IPS-NIHi7 (cell line): ENCODE data around the gene STEAP1B.
A peak's percentile ranks its signal among the peaks of the same experiment; 100 is the strongest.
"Not testable (repeated sequence)": the region's sequence is repeated elsewhere in the genome, so short reads cannot be mapped to it uniquely, and the experiment has no call there.

ENCODE experiments used
- DNase-seq: peaks from one replicate; pipeline ENCODE4 v3.0.0; 2012; ENCODE audit warnings: mixed read lengths; ENCODE audit errors: extremely low spot score

Gene STEAP1B

GRCh38 chr7:22499044-22499443 is 944 bp downstream of the STEAP1B start:
- no peak for DNase-seq

GRCh38 chr7:22496912-22497311 is 3.1 kb downstream of the STEAP1B start:
- not testable (repeated sequence) for DNase-seq

GRCh38 chr7:22496296-22496888 is 3.6 kb downstream of the STEAP1B start:
- DNase-seq: not testable (repeated sequence)

- not testable (repeated sequence) for DNase-seq
These were observed 6.6 kb downstream of the STEAP1B start for GRCh38 chr7:22493160-22493925.

DNA sequence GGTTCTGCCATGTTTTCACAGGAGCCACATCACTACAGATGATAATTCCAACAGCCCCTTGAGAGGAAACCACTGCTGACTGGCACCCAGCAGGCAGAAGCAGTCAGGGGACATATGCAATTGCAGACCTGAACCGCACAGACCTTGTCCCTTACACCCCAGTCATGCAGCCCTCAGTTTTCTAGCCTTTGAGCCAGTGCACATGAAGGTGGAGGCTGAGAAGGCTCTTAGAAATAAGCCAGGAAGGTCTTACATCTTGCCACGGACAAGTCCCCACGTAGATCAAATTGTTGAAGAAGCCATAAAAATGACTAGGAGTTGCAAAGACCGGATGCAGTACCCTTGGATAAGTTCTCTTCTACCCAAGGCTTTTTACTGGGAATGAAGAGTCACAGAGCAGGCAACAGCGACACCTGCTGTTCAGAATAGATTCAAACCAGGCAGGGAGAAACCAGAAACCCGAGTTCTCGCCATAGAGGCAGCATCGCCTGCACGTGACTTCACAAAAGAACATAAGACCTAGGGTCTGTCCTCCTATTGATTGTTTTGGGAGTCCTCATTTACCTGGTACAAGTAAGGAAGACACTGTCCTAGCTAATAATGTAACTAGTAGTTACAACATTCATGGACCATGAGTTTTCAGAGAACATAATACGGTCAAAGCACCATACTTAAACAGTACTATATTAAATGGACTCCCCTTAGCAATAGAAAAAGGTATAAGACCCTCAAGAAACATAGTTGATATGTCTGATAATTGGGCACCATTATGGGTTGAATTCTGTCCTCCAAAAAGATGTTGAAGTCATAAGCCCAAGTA is 11.1 kb downstream of the STEAP1B start:
- DNase-seq: peak; percentile 83

DNA sequence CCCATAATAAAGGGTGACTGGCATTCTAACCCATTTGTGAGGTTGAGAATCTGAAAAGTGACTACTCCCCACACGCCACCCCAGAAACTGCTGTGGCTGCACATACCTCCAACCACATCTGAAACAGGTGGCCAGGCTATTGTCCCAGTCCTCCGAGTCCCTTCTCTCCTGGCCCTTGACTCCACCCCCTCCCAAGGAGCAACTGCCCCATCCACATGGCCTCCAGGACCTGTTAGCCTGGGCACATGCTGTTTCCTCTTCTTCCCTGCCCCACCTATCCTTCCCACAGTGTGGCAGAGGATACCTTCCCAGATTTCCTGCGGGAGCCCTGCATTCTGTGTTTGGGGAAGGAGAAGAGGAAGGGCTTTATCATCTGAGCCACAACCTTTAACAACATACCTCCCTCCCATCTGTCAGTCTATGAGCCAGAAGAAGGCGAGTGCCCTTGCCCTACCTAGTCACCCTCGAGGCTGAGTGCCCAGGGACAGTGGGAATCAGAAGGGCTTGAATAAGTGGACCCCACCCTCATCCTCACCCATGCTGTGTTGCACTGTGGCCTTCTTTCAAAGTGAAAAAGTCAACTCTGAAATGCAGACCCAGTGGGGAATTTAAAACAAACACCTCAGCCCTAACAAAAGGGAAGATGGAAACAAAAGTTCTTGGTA is 11.9 kb downstream of the STEAP1B start:
- DNase-seq: no peak

DNA sequence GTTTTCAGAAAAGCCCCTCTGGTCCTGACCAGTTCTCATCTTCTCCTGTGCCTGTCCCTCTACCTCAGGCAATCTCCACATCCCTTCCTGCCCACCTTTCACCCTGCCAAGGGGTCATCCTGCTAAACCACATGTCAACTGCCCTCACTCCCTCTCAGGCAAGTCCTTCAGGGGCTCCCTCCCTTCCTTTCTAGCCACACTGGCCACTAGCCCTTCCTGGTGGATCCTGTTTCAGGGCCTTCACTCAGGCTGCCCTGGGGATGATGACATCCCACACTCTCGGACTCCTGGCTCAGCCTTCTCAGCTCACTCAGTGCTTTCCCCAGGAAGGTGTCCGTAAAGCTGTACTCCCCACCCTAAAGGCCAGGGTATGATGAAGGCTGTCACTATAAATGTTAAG is 13.4 kb downstream of the STEAP1B start:
- no peak for DNase-seq

GRCh38 chr7:22485189-22485588 is 14.8 kb downstream of the STEAP1B start:
- DNase-seq: no peak

- DNase-seq: no peak
These were observed 17.5 kb downstream of the STEAP1B start for GRCh38 chr7:22482503-22482902.

- no peak for DNase-seq
These were observed 18.3 kb downstream of the STEAP1B start for GRCh38 chr7:22481726-22482125.

GRCh38 chr7:22480523-22481075 is 19.4 kb downstream of the STEAP1B start:
- DNase-seq: no peak

- DNase-seq: no peak
These were observed 22.0 kb downstream of the STEAP1B start for GRCh38 chr7:22477876-22478450.

- no peak for DNase-seq
These were observed 22.7 kb downstream of the STEAP1B start for GRCh38 chr7:22477262-22477661.

DNA sequence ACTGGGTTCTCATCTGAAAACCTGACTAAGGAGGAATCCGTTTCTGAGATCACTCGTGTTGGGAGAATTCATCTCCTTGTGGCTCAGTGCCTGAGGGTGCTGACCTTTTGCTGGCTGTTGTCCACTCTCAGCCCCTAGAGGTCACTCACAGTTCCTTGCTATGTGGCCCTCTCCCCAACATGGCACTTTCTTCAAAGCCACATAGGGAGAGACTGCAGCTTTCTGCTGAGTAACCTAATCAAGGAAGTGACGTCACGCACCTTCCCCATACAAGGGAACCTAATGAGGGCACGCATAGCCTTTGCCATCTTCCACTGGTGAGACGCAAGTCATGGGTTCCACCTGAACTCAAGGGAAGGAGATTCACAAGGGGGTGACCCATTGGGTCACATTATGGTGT is 23.2 kb downstream of the STEAP1B start:
- DNase-seq: no peak

- no peak for DNase-seq
These were observed 25.3 kb downstream of the STEAP1B start for GRCh38 chr7:22474645-22475044.

DNA sequence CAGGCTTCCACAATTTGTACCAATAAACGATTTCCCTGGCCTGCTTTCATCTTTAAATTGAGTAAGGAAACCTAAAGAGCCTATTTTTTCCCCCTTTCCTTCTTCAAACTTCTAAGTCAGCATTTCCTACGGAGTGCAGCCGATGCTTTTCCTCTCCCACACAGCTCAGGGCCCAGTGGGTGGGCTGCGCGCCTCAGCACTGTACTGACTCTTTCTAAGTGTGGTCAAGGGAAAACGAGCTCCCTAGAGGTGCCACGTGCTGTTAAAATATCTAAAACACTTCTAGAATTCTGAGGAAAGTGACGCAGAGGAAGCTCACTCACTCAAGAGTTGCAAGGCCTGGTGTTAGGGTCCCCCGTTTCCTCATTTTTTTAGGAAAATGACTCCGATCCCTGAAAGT is 29.0 kb downstream of the STEAP1B start:
- no peak for DNase-seq

GRCh38 chr7:22469371-22470143 is 30.4 kb downstream of the STEAP1B start:
- no peak for DNase-seq

DNA sequence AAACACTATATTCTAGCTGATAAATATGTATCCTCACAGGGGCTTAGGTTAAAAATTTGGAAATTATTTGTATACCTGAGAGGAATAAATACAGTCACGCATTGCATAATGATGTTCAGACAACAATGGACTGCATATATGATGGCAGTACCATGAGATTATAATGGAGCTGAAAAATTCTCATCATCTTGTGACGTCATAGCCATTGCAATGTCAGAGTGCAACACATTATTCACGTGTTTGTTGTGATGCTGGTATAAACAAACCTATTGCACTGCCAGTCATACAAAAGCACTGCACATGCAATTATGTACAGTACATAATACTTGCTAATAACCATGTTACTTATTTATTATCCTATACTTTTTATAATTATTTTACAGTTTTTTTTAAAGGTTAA is 31.4 kb downstream of the STEAP1B start:
- no peak for DNase-seq

DNA sequence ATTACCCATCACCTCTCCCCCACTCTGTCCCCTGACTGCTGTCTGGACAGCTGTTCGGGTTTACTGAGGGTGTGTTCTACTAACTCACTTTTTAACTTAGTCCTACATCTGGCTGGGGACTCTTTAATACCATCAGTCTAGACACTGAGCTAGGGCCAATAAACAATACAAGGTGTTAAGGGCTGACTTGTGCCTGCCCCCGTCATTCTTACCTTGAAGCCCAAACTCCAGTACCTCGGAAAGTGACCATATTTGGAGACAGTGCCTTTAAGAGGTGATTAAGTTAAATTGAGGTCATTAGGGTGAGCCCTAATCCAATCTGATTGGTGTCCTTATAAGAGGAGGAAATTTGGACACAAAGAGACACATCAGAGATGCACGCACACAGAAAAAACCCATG is 35.7 kb downstream of the STEAP1B start:
- no peak for DNase-seq

- no peak for DNase-seq
These were observed 39.5 kb downstream of the STEAP1B start for GRCh38 chr7:22460363-22460988.
